Keratinocyte (primary cell): ENCODE data around the gene GON7. TPM values are rescaled to one million over a fixed set of nuclear protein-coding genes. Genes with fewer than 3 reads are reported as not detected.

ENCODE experiments used
- DNase-seq: peaks from one replicate; pipeline ENCODE4 v3.0.0-alpha.2; 2011; ENCODE audit warnings: low read depth, missing footprints, low spot score
- FAIRE-seq: peaks from 2 replicates; lab custom pipeline; 2011; peaks lifted over from hg19 to GRCh38; lab: Jason Lieb, UNC
- H2AFZ ChIP-seq: 2 replicates; pipeline ENCODE4 v1.6.0; 2012; ENCODE audit warnings: low read length, control low read depth, inconsistent platforms; ENCODE audit not compliant: control insufficient read depth
- H3K27ac ChIP-seq: 2 replicates; pipeline ENCODE4 v1.5.1; 2011; ENCODE audit warnings: low read length; ENCODE audit not compliant: control insufficient read depth, insufficient read depth
- H3K27me3 ChIP-seq: 3 replicates; pipeline ENCODE4 v1.6.0; 2011; ENCODE audit warnings: low read length; ENCODE audit not compliant: control insufficient read depth, insufficient read depth; ENCODE audit errors: extremely low read depth
- H3K36me3 ChIP-seq, 2 experiments: 2 replicates in 1 of 2; 3 replicates in 1 of 2; pipeline ENCODE4 v1.5.1; 2011; ENCODE audit warnings: low read length in 2 of 2, mild to moderate bottlenecking in 1 of 2; ENCODE audit not compliant: control insufficient read depth in 2 of 2, insufficient read depth in 2 of 2; ENCODE audit errors: extremely low read depth in 1 of 2
- H3K4me1 ChIP-seq: 3 replicates; pipeline ENCODE4 v1.5.1; 2011; ENCODE audit warnings: low read length; ENCODE audit not compliant: control insufficient read depth, insufficient read depth; ENCODE audit errors: extremely low read depth
- H3K4me2 ChIP-seq: 3 replicates; pipeline ENCODE4 v1.6.0; 2011; ENCODE audit warnings: low read depth, low read length; ENCODE audit not compliant: control insufficient read depth, insufficient read depth; ENCODE audit errors: extremely low read depth
- H3K4me3 ChIP-seq, 3 experiments: fragments of 200-600 bp in 1 of 3; sonication (generic) in 1 of 3; 2 replicates in 2 of 3; 3 replicates in 1 of 3; pipeline ENCODE4 v1.5.1; 2011 to 2016; ENCODE audit warnings: low read length in 3 of 3, mild to moderate bottlenecking in 3 of 3, control low read depth in 2 of 3, inconsistent platforms in 1 of 3, low read depth in 1 of 3, mixed read lengths in 1 of 3, mixed run types in 1 of 3, moderate library complexity in 1 of 3; ENCODE audit not compliant: control insufficient read depth in 2 of 3, insufficient read depth in 2 of 3; ENCODE audit errors: extremely low read depth in 1 of 3
- H3K79me2 ChIP-seq: 2 replicates; pipeline ENCODE4 v1.6.0; 2012; ENCODE audit warnings: low read length; ENCODE audit not compliant: control insufficient read depth, insufficient read depth
- H3K9ac ChIP-seq: 3 replicates; pipeline ENCODE4 v1.6.0; 2011; ENCODE audit warnings: low read length; ENCODE audit not compliant: control insufficient read depth, insufficient read depth; ENCODE audit errors: extremely low read depth
- H3K9me1 ChIP-seq: 3 replicates; pipeline ENCODE4 v1.6.0; 2011; ENCODE audit warnings: low read length; ENCODE audit not compliant: control insufficient read depth, insufficient read depth; ENCODE audit errors: extremely low read depth
- H3K9me3 ChIP-seq: 2 replicates; pipeline ENCODE4 v1.5.1; 2012; ENCODE audit warnings: low read depth, low read length; ENCODE audit not compliant: control insufficient read depth
- H4K20me1 ChIP-seq: 3 replicates; pipeline ENCODE4 v1.6.0; 2011; ENCODE audit warnings: low read length; ENCODE audit not compliant: control insufficient read depth, insufficient read depth; ENCODE audit errors: extremely low read depth
- EZH2 ChIP-seq: IDR thresholded peaks from one replicate; pipeline ENCODE4 v1.6.1; 2012; ENCODE audit warnings: inconsistent platforms, mild to moderate bottlenecking, low read length, moderate library complexity
- dilution Hi-C: fragments of 300-500 bp; cut with MboI; formaldehyde crosslinking; loops from one replicate; pipeline ENCODE4 v1.7.0; 2020; ENCODE audit warnings: low sequenced_read_pairs; ENCODE audit not compliant: extremely low pct_ligation_motif_present
- polyA plus RNA-seq, 5 experiments: library from polyadenylated mRNA; depleted of rRNA in 3 of 5; stranded (reverse) in 3 of 5; stranded (forward) in 1 of 5; unstranded in 1 of 5; fragments of >200 nt; gene quantifications; 1 replicate in 1 of 5; 2 replicates in 3 of 5; 3 replicates in 1 of 5; pipeline versions ENCODE4 v1.2.1 to v1.2.3, GENCODE V29; 2011 to 2012; ENCODE audit warnings: missing spikeins in 2 of 5, low read depth in 1 of 5, low replicate concordance in 1 of 5
- TF ChIP-seq, protein P1 (sequence below), 3 experiments: IDR thresholded peaks in 1 of 3; conservative IDR thresholded peaks in 1 of 3; optimal IDR thresholded peaks in 1 of 3; 2 replicates in 2 of 3; 3 replicates in 1 of 3; pipeline versions ENCODE3 to v1.5.1; 2011; ENCODE audit warnings: low read length in 3 of 3, mild to moderate bottlenecking in 3 of 3, moderate library complexity in 2 of 3, control low read depth in 1 of 3, inconsistent platforms in 1 of 3; ENCODE audit not compliant: insufficient read depth in 2 of 3; ENCODE audit errors: extremely low read depth in 1 of 3

GON7 gene
- polyA plus RNA-seq, 1 donor (not counting 4 experiments of a cell fraction or from before 2014, with no cell fraction given), result 12.6 TPM

DNA sequence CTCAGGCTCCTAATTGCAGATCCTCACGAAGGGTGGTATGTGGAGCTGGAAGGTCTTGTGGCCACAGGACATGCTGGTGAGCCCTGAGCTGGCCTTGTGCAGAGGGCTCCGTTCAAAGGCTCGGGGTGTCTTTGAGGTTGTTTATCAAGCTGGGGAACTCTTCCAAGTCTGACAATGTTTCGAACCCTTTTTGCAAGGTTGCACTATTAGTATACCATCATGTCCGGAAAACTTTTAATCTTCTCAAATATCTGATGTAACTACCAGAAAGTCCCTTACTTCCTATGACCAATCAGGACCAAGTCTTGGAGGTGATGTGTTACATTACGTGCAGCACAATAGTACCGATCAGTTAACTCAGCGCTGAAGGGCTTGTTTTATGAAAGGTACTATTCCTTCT lies 21.7 kb upstream of the GON7 start:
- Histone ChIP-seq H4K20me1 (no peaks in the 10 kb centered on the region), H2AFZ (no peak overlapping the region), H3K4me1 (no peaks in the 10 kb centered on the region), H3K9me3 (no peaks in the 10 kb centered on the region), H3K9me1 (no peaks in the 10 kb centered on the region), H3K79me2 (no peaks in the 10 kb centered on the region), H3K27ac (no peak overlapping the region), H3K27me3 (no peaks in the 10 kb centered on the region), H3K9ac (no peak overlapping the region), H3K36me3 (peaks cover 0 to 4% of the 10 kb centered on the region in 2 experiments), H3K4me3 (no peak overlapping the region), H3K4me2 (no peak overlapping the region)
- TF ChIP-seq EZH2, result no peak
- TF ChIP-seq, protein P1, sequence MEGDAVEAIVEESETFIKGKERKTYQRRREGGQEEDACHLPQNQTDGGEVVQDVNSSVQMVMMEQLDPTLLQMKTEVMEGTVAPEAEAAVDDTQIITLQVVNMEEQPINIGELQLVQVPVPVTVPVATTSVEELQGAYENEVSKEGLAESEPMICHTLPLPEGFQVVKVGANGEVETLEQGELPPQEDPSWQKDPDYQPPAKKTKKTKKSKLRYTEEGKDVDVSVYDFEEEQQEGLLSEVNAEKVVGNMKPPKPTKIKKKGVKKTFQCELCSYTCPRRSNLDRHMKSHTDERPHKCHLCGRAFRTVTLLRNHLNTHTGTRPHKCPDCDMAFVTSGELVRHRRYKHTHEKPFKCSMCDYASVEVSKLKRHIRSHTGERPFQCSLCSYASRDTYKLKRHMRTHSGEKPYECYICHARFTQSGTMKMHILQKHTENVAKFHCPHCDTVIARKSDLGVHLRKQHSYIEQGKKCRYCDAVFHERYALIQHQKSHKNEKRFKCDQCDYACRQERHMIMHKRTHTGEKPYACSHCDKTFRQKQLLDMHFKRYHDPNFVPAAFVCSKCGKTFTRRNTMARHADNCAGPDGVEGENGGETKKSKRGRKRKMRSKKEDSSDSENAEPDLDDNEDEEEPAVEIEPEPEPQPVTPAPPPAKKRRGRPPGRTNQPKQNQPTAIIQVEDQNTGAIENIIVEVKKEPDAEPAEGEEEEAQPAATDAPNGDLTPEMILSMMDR (optimal IDR thresholded peaks at IDR 0.05 in 1 of 3, IDR thresholded peaks at IDR 0.05 in 1 of 3, conservative IDR thresholded peaks at IDR 0.05 in 1 of 3; ENCODE audit: extremely low read depth in 1 of 3, insufficient read depth in 2 of 3, low read length in 3 of 3), result no peak
- dilution Hi-C loops, result no loop called here
- FAIRE-seq (no peak), DNase-seq (no peak)

DNA sequence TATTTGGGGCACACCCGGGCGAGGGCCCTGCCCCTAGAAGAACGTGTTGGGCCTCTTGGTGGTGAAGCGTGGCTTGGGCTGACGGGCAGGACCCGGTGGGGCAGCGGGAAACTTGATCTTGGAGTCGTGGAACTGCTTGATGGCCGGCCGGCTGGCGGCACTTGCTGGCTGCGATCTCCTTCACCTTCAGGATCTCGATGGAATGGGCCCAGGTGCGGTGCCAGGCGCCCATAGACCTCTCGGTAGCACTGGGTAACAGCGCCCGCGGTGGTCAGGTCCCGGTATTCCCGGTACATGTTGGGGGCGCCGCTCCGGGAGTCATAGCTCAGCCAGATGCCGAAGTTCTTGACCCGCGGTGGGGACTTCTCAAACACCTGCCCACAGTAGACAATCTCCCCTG lies 16.7 kb upstream of the GON7 start:
- FAIRE-seq (no peak), DNase-seq (no peak)
- no peak overlapping the region for H3K4me2 ChIP-seq
- H3K4me3 ChIP-seq, result no peak overlapping the region
- H3K9me1 ChIP-seq, result no peaks in the 10 kb centered on the region
- H3K9ac ChIP-seq, result no peak overlapping the region
- dilution Hi-C loops, result no loop called here
- TF ChIP-seq, protein P1 (optimal IDR thresholded peaks at IDR 0.05 in 1 of 3, IDR thresholded peaks at IDR 0.05 in 1 of 3, conservative IDR thresholded peaks at IDR 0.05 in 1 of 3; ENCODE audit: extremely low read depth in 1 of 3, insufficient read depth in 2 of 3, low read length in 3 of 3), result no peak
- TF ChIP-seq EZH2, result no peak
- no peaks in the 10 kb centered on the region for H4K20me1 ChIP-seq
- no peaks in the 10 kb centered on the region for H3K79me2 ChIP-seq
- no peak overlapping the region for H2AFZ ChIP-seq
- no peaks in the 10 kb centered on the region for H3K4me1 ChIP-seq
- H3K36me3 ChIP-seq, result peaks cover 3 to 15% of the 10 kb centered on the region in 2 experiments
- no peak overlapping the region for H3K27ac ChIP-seq
- H3K9me3 ChIP-seq, result no peaks in the 10 kb centered on the region
- no peaks in the 10 kb centered on the region for H3K27me3 ChIP-seq
